OCI-LY7 (cell line): Measurements from ENCODE around the gene COL2A1.

Experiments used
- CTCF ChIP-seq: fragments of 200-600 bp; sonication (generic); conservative IDR thresholded peaks from 2 replicates; pipeline ENCODE4 v1.5.1; 2014; ENCODE audit warnings: mild to moderate bottlenecking, antibody characterized with exemption, low read length, moderate library complexity, mixed read lengths
- EZH2phosphoT487 ChIP-seq: fragments of 200-600 bp; sonication (generic); IDR thresholded peaks from 2 replicates; pipeline ENCODE4 v1.6.1; 2018; ENCODE audit warnings: low read depth, borderline replicate concordance, mild to moderate bottlenecking, mixed run types, antibody characterized with exemption, low read length, moderate library complexity, mixed read lengths

GRCh38 chr12:47988073-47989022 is 15.9 kb downstream of the COL2A1 start:
- TF ChIP-seq CTCF (no peak), EZH2phosphoT487 (no peak)
